ENCODE results near the gene SMAD2.

SMAD2 gene

GRCh38 chr18:47931718-47932103 lies 1.3 kb upstream of the SMAD2 start:
- TF ChIP-seq, protein P1, sequence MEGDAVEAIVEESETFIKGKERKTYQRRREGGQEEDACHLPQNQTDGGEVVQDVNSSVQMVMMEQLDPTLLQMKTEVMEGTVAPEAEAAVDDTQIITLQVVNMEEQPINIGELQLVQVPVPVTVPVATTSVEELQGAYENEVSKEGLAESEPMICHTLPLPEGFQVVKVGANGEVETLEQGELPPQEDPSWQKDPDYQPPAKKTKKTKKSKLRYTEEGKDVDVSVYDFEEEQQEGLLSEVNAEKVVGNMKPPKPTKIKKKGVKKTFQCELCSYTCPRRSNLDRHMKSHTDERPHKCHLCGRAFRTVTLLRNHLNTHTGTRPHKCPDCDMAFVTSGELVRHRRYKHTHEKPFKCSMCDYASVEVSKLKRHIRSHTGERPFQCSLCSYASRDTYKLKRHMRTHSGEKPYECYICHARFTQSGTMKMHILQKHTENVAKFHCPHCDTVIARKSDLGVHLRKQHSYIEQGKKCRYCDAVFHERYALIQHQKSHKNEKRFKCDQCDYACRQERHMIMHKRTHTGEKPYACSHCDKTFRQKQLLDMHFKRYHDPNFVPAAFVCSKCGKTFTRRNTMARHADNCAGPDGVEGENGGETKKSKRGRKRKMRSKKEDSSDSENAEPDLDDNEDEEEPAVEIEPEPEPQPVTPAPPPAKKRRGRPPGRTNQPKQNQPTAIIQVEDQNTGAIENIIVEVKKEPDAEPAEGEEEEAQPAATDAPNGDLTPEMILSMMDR (IDR thresholded peaks at IDR 0.05; ENCODE audit: extremely low read depth, missing control alignments), result no peak
- peak; percentile 25 for DNase-seq (ENCODE audit: low spot score)

DNA sequence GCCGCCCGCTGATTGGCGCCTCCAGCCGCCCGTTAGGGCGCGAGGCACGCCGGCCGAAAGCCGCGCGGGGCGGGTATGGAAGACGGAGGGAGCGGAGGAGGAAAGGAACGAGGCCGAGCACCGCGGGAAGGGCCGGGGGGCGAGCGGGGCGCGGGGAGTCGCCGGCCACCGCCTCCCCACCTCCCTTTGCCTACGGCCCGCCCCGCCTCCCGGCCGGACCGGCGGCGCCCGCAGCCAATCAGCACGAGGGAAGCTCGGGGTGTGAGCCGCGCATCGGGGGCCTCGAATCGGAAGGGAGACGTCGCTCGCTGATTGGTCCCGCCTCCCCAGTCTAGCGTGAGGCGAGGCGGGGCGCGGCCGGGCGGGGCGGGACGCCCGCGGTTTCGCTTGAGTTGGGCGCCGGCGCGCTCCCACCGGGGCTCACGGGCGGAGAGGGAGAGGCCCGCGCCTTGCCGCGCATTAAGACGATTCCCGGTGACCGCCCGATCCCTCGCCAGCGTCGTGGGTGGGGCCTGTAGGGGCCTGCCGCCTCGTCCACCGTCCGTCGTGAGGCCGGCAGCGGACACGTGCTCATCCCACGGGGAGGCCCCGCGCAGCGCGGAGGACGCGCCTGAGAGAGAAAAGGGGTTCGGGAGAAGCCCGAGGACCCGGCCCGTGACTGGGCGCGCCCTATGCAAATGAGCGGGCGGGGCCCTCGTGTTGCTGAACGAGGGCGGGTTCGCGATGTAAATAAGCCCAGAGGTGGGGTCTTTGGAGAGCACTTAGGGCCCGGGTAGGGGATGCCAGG lies 665 bp upstream of the SMAD2 start:
- TF ChIP-seq, protein P1 (IDR thresholded peaks at IDR 0.05; ENCODE audit: extremely low read depth, missing control alignments), result no peak
- DNase-seq (ENCODE audit: low spot score), result peak; percentile 97

GRCh38 chr18:47929681-47930198 lies 719 bp downstream of the SMAD2 start:
- DNase-seq (ENCODE audit: low spot score), result no peak

DNA sequence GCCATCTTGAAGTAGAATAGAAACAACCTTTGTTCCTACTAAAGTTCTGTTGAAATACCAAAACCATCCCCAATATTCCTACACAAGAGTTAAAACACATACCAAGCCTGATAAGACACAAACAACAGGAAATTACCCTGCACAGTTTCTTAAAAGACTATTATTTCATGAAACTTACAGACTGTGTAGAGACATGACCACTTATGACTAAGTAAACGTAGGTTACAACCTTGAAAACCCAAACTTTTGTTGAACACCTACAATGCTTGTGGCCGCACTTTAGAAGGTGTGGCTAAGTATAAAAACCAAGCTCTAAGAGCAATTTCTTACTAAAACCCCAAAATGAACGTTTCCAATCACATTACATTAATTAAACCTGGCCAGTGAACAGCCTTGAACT lies 2.0 kb downstream of the SMAD2 start:
- TF ChIP-seq, protein P1 (IDR thresholded peaks at IDR 0.05; ENCODE audit: extremely low read depth, missing control alignments), result no peak
- DNase-seq (ENCODE audit: low spot score), result no peak

More at GRCh38 chr18:47929681-47930198, 719 bp downstream of the SMAD2 start:
- TF ChIP-seq, protein P1 (IDR thresholded peaks at IDR 0.05; ENCODE audit: extremely low read depth, missing control alignments), result no peak

DNA sequence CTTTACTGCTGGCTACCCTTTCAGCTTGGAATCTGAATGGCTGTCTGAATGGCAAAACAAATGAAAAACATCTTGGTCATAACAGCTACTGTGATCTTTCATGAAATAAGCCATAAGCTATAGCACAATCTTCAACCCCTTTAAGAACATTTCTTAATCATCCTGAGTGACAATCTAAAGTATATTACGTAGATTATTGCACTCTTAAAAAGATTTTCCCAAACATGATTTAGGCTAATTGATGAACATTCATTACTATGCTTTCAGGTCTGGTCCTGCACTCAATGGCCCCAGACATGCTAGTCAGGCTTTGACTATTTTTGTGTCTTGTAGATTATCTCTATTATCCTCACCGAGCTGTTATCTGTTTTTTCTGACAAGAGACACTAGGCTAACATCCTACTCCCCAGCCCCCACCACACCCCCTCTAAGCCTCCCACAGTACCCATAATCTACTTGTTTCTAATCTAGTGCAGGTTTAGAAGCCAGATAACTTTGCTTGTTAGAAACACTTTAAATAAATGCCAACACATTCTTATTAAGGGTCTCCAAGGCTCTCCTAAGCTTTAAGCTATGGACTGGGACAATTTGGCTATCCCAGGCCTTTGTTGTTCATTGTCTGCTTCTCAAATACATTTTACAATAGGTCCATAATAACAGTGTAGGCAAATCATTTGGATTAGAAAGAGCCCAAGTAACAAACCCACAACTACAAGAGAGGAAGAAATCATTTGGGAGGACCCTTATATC lies 4.2 kb downstream of the SMAD2 start:
- DNase-seq (ENCODE audit: low spot score), result no peak

DNA sequence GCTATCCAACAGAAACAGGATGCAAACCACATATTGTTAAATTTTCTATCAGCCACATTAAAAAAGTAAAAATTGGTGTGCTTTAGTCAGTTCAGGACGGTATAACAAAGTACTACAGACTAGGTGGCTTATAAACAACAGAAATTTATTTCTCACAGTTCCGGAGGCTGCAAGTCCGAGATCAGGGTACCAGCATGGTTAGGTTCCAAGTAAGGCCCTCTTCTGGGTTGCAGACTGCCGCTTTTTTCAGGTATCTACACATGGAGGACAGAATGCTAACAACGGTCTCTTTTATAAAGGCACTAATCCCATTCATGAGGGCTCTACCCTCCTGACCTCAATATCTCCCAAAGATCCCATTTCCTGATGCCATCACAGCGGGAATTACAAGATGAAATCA lies 10.5 kb downstream of the SMAD2 start:
- no peak for DNase-seq (ENCODE audit: low spot score)
- TF ChIP-seq, protein P1 (IDR thresholded peaks at IDR 0.05; ENCODE audit: extremely low read depth, missing control alignments), result no peak

More for the DNA sequence above, 4.2 kb downstream of the SMAD2 start:
- TF ChIP-seq, protein P1 (IDR thresholded peaks at IDR 0.05; ENCODE audit: extremely low read depth, missing control alignments), result no peak

All from GM20000 (cell line).